ENCODE results near the gene CYP19A1.
A peak's percentile ranks its signal among the peaks of the same experiment; 100 is the strongest.

CYP19A1 gene

DNA sequence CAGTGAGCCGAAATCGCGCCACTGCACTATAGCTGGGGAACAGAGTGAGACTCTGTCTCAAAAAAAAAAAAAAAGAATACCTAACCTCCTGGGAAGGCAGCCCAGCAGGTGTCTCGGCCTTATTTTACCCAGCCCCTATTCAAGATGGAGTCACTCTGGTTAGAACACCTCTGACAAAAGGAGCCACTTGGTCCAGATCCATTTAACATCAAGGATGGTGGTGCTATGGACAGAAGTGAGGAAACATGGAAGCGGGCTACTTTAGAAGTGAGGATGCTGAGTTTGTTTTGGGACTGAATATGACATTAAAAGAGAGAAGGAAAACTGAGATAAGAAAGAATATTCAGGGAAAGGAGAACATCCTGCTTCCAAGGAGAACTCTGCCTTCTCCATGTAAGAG lies 17.8 kb upstream of the CYP19A1 start:
- no peaks in the 10 kb centered on the region for H3K9me3 ChIP-seq (ENCODE audit: control insufficient read depth, low read length)
- H3K36me3 ChIP-seq (ENCODE audit: control insufficient read depth, insufficient read depth, low read length, severe bottlenecking) = no peaks in the 10 kb centered on the region
- peaks cover 17% of the 10 kb centered on the region for H3K4me1 ChIP-seq (ENCODE audit: control insufficient read depth, insufficient read depth, low read length)
- H3K27me3 ChIP-seq (replicated peaks; ENCODE audit: control insufficient read depth, insufficient read depth, low read length) = no peaks in the 10 kb centered on the region
- no peak overlapping the region for H3K9ac ChIP-seq (ENCODE audit: low read length)
- DNase-seq (ENCODE audit: low read depth) = no peak
- no peak overlapping the region for H3K4me3 ChIP-seq (ENCODE audit: low read length)

- peaks cover 15% of the 10 kb centered on the region for H3K4me1 ChIP-seq (ENCODE audit: control insufficient read depth, insufficient read depth, low read length)
- no peak overlapping the region for H3K9ac ChIP-seq (ENCODE audit: low read length)
- H3K36me3 ChIP-seq (ENCODE audit: control insufficient read depth, insufficient read depth, low read length, severe bottlenecking) = no peaks in the 10 kb centered on the region
- no peak overlapping the region for H3K4me3 ChIP-seq (ENCODE audit: low read length)
- no peaks in the 10 kb centered on the region for H3K9me3 ChIP-seq (ENCODE audit: control insufficient read depth, low read length)
- no peak for DNase-seq (ENCODE audit: low read depth)
- no peaks in the 10 kb centered on the region for H3K27me3 ChIP-seq (replicated peaks; ENCODE audit: control insufficient read depth, insufficient read depth, low read length)
Observed at GRCh38 chr15:51355096-51355495, 16.7 kb upstream of the CYP19A1 start.

DNA sequence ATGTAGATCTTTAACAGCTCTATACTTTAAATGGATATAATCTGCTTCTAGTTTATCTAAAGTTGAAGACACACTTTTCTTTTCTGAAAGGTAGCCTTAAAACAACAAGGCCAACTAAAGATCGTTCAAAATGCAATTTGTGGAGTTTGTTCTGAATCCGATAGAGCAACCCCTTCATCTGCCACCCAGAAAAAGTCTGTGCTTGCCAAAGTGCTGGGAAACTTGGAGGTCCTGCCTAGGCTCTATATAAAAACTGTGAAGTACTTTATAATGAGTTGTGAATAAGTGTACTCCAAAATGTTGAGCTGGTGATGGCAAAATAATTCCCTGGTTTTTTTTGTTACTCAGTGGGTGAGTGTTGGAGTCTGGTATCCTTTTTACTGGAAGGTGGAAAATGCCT lies 15.6 kb upstream of the CYP19A1 start:
- H3K9me3 ChIP-seq (ENCODE audit: control insufficient read depth, low read length) = no peaks in the 10 kb centered on the region
- no peak overlapping the region for H3K9ac ChIP-seq (ENCODE audit: low read length)

DNA sequence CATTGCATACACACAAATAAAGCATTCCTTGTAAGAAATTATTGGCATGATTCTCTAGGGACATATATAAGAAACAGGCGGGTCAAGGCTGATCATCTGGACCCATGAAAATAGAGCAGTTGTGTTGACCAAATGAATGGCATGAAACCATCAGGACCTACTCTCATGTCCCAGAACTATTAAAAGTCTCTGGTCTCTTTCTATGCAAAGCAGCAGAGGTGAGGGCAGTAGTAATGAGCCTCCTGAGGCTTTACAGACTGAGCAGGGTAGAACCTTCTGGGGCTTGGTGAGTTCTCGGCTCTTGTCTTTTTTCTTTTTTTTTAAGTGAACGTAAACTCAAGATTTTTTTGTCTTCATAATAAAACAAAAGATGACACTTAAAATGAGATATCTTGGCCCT lies 12.3 kb upstream of the CYP19A1 start:
- Histone ChIP-seq H3K4me3 (ENCODE audit: low read length) (no peak overlapping the region), H3K9me3 (ENCODE audit: control insufficient read depth, low read length) (no peaks in the 10 kb centered on the region), H3K36me3 (ENCODE audit: control insufficient read depth, insufficient read depth, low read length, severe bottlenecking) (no peaks in the 10 kb centered on the region), H3K4me1 (ENCODE audit: control insufficient read depth, insufficient read depth, low read length) (peaks cover 24% of the 10 kb centered on the region), H3K9ac (ENCODE audit: low read length) (no peak overlapping the region), H3K27me3 (replicated peaks; ENCODE audit: control insufficient read depth, insufficient read depth, low read length) (no peaks in the 10 kb centered on the region)
- DNase-seq (ENCODE audit: low read depth) = no peak

More for the DNA sequence above, 15.6 kb upstream of the CYP19A1 start:
- Histone ChIP-seq H3K4me3 (ENCODE audit: low read length) (no peak overlapping the region), H3K27me3 (replicated peaks; ENCODE audit: control insufficient read depth, insufficient read depth, low read length) (no peaks in the 10 kb centered on the region), H3K36me3 (ENCODE audit: control insufficient read depth, insufficient read depth, low read length, severe bottlenecking) (no peaks in the 10 kb centered on the region), H3K4me1 (ENCODE audit: control insufficient read depth, insufficient read depth, low read length) (peaks cover 20% of the 10 kb centered on the region)
- DNase-seq (ENCODE audit: low read depth) = no peak

DNA sequence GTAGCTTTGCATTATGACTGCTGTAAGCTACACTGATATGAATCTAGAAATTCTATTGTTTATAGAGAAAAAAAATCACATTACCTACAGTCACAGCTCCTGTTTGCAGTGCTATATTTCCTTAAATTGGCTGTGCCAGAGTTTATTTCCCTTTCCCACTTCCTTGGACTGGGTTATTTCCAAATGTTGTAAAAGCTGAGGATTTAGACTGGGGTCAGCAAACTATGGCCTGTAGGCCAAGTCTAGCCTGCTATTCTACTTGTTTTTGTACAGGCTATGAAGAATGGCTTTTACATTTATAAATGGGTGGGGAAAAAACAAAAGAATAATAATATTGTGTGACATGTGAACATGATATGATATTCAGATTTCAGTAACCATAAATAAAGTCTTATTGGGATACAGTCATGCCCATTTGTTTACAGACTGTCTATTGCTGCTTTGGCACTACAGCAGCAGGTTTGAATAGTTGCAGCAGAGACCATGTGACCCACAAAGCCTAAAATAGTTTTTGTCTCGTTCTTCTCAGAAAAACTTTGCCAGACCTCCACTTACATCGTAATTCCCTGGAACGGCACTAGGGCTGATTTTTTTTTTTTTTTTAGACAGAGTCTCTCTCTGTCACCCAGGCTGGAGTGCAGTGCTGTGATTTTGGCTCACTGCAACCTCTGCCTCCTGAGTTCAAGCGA lies 10.9 kb upstream of the CYP19A1 start:
- peaks cover 17% of the 10 kb centered on the region for H3K4me1 ChIP-seq (ENCODE audit: control insufficient read depth, insufficient read depth, low read length)
- H3K9ac ChIP-seq (ENCODE audit: low read length) = peak overlapping the region; percentile 12
- no peak for DNase-seq (ENCODE audit: low read depth)
- H3K4me3 ChIP-seq (ENCODE audit: low read length) = peak overlapping the region; percentile 14
- H3K9me3 ChIP-seq (ENCODE audit: control insufficient read depth, low read length) = no peaks in the 10 kb centered on the region
- no peaks in the 10 kb centered on the region for H3K36me3 ChIP-seq (ENCODE audit: control insufficient read depth, insufficient read depth, low read length, severe bottlenecking)
- no peaks in the 10 kb centered on the region for H3K27me3 ChIP-seq (replicated peaks; ENCODE audit: control insufficient read depth, insufficient read depth, low read length)

GRCh38 chr15:51348688-51349087 lies 10.3 kb upstream of the CYP19A1 start:
- peaks cover 15% of the 10 kb centered on the region for H3K4me1 ChIP-seq (ENCODE audit: control insufficient read depth, insufficient read depth, low read length)
- peak overlapping the region; percentile 14 for H3K4me3 ChIP-seq (ENCODE audit: low read length)
- no peaks in the 10 kb centered on the region for H3K36me3 ChIP-seq (ENCODE audit: control insufficient read depth, insufficient read depth, low read length, severe bottlenecking)
- peak overlapping the region; percentile 12 for H3K9ac ChIP-seq (ENCODE audit: low read length)
- no peaks in the 10 kb centered on the region for H3K9me3 ChIP-seq (ENCODE audit: control insufficient read depth, low read length)
- H3K27me3 ChIP-seq (replicated peaks; ENCODE audit: control insufficient read depth, insufficient read depth, low read length) = no peaks in the 10 kb centered on the region
- no peak for DNase-seq (ENCODE audit: low read depth)

DNA sequence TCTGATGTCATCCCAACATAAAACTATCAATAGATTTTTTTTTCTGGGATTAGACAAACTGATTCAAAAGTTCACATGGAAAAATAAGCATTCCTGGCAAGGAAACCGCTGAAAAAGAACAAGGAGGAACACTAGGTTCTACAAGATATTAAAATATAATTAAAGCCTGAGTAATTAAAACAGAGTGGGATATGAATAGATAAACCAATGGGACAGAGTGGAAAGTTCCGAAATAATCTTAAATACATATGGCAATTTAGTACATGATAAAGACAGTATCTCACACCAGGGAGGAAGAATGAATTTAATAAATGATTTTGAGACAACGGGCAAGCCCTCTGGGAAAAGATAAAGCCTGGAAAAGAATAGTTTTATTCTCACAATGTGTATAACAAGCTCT lies 7.7 kb upstream of the CYP19A1 start:
- Histone ChIP-seq H3K4me1 (ENCODE audit: control insufficient read depth, insufficient read depth, low read length) (peaks cover 22% of the 10 kb centered on the region), H3K27me3 (replicated peaks; ENCODE audit: control insufficient read depth, insufficient read depth, low read length) (peaks cover 7% of the 10 kb centered on the region), H3K9ac (ENCODE audit: low read length) (no peak overlapping the region), H3K36me3 (ENCODE audit: control insufficient read depth, insufficient read depth, low read length, severe bottlenecking) (no peaks in the 10 kb centered on the region), H3K4me3 (ENCODE audit: low read length) (no peak overlapping the region), H3K9me3 (ENCODE audit: control insufficient read depth, low read length) (no peaks in the 10 kb centered on the region)
- no peak for DNase-seq (ENCODE audit: low read depth)

DNA sequence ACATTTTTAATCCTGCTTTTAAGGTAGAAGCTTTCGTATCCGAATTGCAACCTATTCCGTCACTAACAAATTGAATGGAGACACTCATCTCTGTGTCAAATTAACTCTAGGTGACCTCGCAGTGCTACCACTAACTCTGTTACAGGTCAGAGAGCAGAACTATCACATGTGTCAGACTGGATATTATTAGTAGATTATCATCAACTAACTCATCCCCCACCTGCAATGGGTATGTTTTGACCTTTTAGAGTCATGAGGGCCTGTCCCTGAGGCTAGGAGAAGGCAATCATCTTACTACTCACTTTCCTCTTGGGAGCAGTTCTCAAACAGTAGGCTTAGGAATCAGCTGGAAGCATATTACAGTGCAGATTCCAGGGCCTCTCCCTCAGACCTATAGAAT lies 5.1 kb upstream of the CYP19A1 start:
- no peaks in the 10 kb centered on the region for H3K9me3 ChIP-seq (ENCODE audit: control insufficient read depth, low read length)
- H3K36me3 ChIP-seq (ENCODE audit: control insufficient read depth, insufficient read depth, low read length, severe bottlenecking) = no peaks in the 10 kb centered on the region
- no peak for DNase-seq (ENCODE audit: low read depth)
- H3K4me3 ChIP-seq (ENCODE audit: low read length) = no peak overlapping the region
- H3K27me3 ChIP-seq (replicated peaks; ENCODE audit: control insufficient read depth, insufficient read depth, low read length) = peaks cover 17% of the 10 kb centered on the region
- no peak overlapping the region for H3K9ac ChIP-seq (ENCODE audit: low read length)
- peaks cover 11% of the 10 kb centered on the region for H3K4me1 ChIP-seq (ENCODE audit: control insufficient read depth, insufficient read depth, low read length)

DNA sequence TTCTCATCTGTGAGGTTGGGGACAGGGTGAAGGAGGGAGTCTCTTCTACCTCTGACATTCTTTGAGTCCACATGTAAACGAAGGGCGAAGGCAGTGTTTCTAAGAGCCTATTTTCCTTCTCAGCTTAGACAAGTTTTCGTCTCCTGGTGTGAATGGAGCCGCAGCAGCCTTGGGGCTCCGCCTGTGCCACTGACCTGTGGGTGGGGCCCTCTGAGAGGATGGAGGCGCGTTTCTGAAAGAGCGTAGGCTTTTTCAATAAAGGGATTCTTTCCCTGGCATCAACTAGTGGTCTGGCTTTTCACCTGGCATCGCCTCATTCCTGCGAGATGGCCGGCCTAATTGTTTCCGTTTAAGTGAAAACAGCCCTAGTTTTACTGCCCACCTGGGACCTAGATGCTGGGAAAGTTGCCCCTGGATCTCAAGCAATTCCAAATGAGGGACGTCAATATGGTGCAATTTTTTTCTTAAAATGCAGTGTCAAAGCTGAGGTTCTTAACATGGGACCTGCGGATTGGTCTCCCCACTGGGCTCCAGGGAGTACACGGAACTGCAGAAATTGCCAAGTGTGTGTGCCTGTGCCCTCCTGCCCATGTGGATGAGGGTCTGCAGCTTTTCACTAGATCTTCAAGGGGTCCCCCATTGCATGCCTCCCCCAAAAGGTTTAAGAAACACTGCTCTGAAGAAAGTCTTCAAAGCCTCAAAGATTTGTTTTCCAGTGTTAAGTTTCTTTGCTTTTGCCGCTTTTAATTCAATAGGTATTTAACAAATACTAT lies 4.0 kb upstream of the CYP19A1 start:
- DNase-seq (ENCODE audit: low read depth) = no peak
- H3K9ac ChIP-seq (ENCODE audit: low read length) = peak overlapping the region; percentile 73
- peaks cover 11% of the 10 kb centered on the region for H3K4me1 ChIP-seq (ENCODE audit: control insufficient read depth, insufficient read depth, low read length)
- H3K9me3 ChIP-seq (ENCODE audit: control insufficient read depth, low read length) = no peaks in the 10 kb centered on the region
- no peaks in the 10 kb centered on the region for H3K36me3 ChIP-seq (ENCODE audit: control insufficient read depth, insufficient read depth, low read length, severe bottlenecking)
- peaks cover 17% of the 10 kb centered on the region for H3K27me3 ChIP-seq (replicated peaks; ENCODE audit: control insufficient read depth, insufficient read depth, low read length)
- peak overlapping the region; percentile 79 for H3K4me3 ChIP-seq (ENCODE audit: low read length)

DNA sequence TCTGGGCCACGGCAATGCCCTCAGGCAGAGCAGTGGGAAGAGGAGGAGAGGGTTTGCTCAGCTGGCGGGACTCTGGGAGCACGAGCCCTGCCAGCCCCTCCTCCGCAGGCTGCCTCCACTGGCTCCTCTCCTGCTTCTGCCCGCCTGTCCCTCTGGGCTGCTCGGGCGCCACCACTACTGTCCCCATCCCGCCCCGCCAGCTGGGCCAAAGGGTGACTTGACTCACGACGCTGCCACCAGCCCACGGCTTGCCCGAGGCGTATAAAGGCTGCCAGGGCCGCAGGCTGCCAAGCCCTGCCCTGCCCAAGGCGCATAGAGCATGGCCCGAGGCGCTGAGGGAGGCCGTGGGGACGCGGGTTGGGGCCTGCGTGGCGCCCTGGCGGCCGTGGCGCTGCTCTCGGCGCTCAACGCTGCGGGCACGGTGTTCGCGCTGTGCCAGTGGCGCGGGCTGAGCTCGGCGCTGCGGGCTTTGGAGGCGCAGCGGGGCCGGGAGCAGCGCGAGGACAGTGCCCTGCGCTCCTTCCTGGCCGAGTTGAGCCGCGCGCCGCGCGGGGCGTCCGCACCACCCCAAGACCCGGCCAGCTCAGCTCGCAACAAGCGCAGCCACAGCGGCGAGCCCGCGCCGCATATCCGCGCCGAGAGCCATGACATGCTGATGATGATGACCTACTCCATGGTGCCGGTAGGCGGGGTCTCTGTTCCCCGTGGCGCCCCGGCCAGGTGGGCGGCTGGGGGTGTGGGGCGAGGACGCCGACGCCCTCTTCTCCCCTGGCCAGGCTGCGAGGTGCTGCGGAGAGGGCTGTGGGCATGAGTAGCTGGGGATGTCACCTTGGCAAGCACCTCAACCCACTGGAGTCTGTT lies 3.2 kb upstream of the CYP19A1 start, which contains the start of gene GLDN:
Gene GLDN (plus strand): TSS at position 290 of the 861 bp plus-strand sequence. CDS start 30 bp downstream, at position 320.
- Histone ChIP-seq H3K4me1 (ENCODE audit: control insufficient read depth, insufficient read depth, low read length) (peaks cover 11% of the 10 kb centered on the region), H3K27me3 (replicated peaks; ENCODE audit: control insufficient read depth, insufficient read depth, low read length) (peaks cover 17% of the 10 kb centered on the region), H3K9me3 (ENCODE audit: control insufficient read depth, low read length) (no peaks in the 10 kb centered on the region), H3K9ac (ENCODE audit: low read length) (peak within 1 kb of the TSS; percentile 73), H3K36me3 (ENCODE audit: control insufficient read depth, insufficient read depth, low read length, severe bottlenecking) (no peaks in the 10 kb centered on the region), H3K4me3 (ENCODE audit: low read length) (peak within 1 kb of the TSS; percentile 79)
- peak; percentile 44 for DNase-seq (ENCODE audit: low read depth)
